Measurements from ENCODE around the gene NABP1.

Gene NABP1

DNA sequence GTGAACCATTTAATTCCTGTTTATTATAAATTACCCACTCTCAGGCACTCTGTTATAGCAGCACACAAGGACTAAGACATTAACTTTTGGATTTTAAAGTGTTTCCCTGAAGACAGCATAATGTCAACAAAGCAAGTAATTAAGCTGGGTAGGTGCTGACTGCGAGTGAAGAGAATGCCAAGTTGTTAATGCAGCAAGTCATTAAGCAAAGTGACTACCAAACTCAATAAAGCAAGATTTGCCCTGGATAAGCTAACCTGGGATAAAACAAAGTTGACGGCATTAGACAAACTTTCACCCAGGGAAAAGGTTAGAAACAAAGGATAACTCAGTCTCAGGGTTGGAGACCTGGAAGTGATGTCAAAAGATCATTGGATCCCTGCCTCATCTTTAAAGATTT lies 28.4 kb upstream of the NABP1 start:
- TF ChIP-seq, protein P1, sequence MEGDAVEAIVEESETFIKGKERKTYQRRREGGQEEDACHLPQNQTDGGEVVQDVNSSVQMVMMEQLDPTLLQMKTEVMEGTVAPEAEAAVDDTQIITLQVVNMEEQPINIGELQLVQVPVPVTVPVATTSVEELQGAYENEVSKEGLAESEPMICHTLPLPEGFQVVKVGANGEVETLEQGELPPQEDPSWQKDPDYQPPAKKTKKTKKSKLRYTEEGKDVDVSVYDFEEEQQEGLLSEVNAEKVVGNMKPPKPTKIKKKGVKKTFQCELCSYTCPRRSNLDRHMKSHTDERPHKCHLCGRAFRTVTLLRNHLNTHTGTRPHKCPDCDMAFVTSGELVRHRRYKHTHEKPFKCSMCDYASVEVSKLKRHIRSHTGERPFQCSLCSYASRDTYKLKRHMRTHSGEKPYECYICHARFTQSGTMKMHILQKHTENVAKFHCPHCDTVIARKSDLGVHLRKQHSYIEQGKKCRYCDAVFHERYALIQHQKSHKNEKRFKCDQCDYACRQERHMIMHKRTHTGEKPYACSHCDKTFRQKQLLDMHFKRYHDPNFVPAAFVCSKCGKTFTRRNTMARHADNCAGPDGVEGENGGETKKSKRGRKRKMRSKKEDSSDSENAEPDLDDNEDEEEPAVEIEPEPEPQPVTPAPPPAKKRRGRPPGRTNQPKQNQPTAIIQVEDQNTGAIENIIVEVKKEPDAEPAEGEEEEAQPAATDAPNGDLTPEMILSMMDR (IDR thresholded peaks at IDR 0.05; ENCODE audit: insufficient read depth, low read depth, low read length, missing control alignments) = no peak
- no peak for DNase-seq (ENCODE audit: low read depth)
- no peak overlapping the region for H3K4me3 ChIP-seq (ENCODE audit: low read depth, low read length)

DNA sequence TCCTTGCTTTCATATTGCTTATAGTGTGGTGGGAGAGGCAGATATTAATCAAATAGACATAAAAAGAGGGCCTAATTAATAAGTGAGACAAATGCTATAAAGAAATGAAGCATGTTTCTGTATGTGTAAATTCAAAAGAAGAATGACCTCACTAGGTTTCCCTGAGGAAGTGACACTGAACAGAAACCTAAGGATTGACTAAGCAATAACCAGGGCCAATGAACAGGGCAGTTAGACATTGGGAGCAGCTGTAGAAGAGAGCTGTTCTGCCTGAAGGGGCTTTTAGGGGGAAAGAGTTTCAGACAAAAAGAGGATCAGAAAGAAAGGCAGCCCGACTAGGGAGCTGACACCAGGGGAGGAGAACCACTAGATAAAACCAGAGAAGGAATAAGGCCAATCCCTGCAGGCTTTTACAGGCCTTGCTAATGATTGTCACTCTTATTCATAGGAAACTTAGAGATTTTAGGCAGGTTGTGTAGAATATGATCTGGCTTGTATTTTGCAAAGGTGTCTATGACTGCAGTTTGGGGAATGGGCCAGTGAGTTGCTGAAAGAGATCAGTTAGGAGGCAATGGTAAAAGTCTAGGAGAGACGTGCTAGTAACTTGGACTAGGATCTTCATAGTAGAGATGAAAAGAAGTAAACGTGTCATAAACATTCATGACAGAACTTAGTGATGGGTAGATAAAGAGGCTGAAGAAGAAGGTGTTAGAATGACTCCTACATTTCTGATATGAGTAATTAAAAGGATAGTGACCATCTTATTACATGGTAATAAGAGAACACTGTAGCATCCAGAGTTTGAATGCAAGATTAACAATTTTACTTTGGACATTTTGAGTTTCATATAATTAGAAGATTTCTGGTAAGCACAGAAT lies 26.8 kb upstream of the NABP1 start:
- DNase-seq (ENCODE audit: low read depth) = peak; percentile 82
- no peak overlapping the region for H3K4me3 ChIP-seq (ENCODE audit: low read depth, low read length)
- TF ChIP-seq, protein P1 (IDR thresholded peaks at IDR 0.05; ENCODE audit: insufficient read depth, low read depth, low read length, missing control alignments) = no peak

DNA sequence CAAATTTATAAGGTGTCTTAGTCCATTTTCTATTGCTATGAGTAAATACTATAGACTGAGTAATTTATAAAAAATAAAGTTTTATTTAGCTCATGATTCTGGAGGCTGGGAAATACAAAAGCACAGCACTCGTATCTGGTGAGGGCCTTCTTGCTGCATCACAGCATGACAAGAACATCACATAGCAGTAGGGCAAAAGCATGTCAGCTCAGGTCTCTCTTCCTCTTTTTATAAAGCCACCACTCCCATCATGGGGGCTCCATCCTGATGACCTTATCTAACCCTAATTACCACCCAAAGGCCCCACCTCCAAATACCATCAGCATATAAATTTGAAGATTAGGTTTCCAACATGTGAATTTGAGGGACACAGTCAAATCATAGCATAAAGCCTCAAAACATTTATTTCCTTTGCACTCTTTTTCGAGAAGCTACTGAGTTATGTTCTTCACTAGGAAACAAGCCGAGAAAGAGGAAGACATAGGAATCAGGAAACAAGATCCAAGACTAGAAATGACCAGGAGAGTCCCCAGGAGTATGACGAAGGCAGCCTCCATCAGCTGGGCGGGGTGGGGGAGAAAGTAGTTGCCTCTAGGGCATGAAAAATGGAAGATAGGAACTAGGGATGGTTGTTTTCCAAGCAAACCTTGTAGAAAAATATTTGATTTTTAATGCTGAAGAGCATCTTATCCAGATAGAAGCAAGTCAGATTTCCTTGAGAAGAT lies 24.1 kb upstream of the NABP1 start:
- TF ChIP-seq, protein P1 (IDR thresholded peaks at IDR 0.05; ENCODE audit: insufficient read depth, low read depth, low read length, missing control alignments) = no peak
- DNase-seq (ENCODE audit: low read depth) = no peak
- H3K4me3 ChIP-seq (ENCODE audit: low read depth, low read length) = no peak overlapping the region

DNA sequence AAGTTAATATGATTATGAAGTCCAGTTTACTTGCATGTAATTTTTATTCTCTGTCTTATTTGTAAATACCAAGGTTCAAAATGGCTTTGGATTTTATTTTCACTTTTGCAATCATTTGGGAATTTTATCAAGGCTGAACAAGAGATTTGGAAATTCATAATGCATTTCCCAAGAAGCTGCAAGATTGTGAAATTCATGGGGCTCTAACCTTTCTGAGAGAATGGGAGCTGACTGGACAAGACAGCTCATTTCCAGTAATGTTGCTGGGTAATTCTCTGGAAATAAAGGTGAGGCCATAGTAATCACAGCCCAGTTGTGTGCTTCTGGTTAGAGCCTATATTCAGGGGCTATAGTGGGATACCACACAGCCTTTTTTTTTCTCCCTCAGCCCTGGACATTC lies 21.5 kb upstream of the NABP1 start:
- TF ChIP-seq, protein P1 (IDR thresholded peaks at IDR 0.05; ENCODE audit: insufficient read depth, low read depth, low read length, missing control alignments) = no peak
- DNase-seq (ENCODE audit: low read depth) = no peak
- H3K4me3 ChIP-seq (ENCODE audit: low read depth, low read length) = no peak overlapping the region

DNA sequence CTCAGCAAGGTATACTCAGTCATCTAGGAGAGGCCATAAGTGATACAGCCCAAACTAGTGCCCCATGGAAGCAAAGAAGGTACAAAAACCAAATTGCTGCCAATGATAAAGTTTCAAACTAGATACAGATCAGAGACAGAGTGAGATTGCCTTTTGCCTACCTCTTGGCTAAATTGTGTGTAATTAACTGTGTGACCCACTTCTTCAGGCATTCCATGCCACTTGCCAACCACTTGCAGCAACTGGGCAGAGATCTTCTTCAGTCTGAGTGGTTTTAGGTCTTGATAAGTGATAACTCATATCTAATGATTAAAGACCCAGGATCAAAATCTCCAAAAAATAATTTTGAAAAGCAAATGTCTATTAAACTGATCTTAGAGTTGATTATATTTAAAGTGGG lies 21.1 kb upstream of the NABP1 start:
- DNase-seq (ENCODE audit: low read depth) = no peak
- no peak overlapping the region for H3K4me3 ChIP-seq (ENCODE audit: low read depth, low read length)
- TF ChIP-seq, protein P1 (IDR thresholded peaks at IDR 0.05; ENCODE audit: insufficient read depth, low read depth, low read length, missing control alignments) = no peak

DNA sequence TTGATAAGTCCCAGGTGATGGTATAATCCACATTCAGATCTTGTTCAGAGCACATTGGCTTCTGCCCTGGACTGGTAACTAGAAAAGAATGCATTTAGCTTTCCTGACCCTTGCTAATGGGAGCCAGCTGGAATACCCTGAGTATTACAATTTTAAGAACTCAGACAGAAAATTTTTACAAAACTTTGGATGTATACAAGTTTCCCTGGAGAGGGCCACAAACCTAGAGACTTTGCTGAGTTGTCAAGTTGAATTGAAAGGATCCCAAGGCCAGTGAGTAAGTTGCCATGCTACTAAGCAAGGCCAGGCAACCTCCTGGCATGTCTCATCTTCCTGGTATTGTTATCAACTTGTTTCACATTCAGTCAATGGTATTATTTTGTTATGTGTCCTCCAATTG lies 20.0 kb upstream of the NABP1 start:
- no peak for DNase-seq (ENCODE audit: low read depth)
- no peak overlapping the region for H3K4me3 ChIP-seq (ENCODE audit: low read depth, low read length)
- TF ChIP-seq, protein P1 (IDR thresholded peaks at IDR 0.05; ENCODE audit: insufficient read depth, low read depth, low read length, missing control alignments) = no peak

All from GM12865 (cell line).